Activated CD8-positive, alpha-beta T cell treated with anti-CD3 and anti-CD28 coated beads, Interleukin-2, amount 10 ng/mL, durations not matched to agents 7 days and 5 days (primary cell): ENCODE measurements around the gene EXD3. TPM values are rescaled to one million over a fixed set of nuclear protein-coding genes. Genes with fewer than 3 reads are reported as not detected.

Source experiments
- ATAC-seq: fragments of 150-1000 bp; cut with Tn5 transposase; one replicate; pipeline ENCODE4 v1.10.0; 2021; ENCODE audit warnings: moderate library complexity
- CTCF ChIA-PET: fragments of 350-600 bp; sonication (Branson Sonifier 250); formaldehyde crosslinking; loops from one replicate; lab custom pipeline; 2021; ENCODE audit warnings: antibody characterized with exemption; lab: Charles Lee
- POLR2A ChIA-PET: fragments of 350-600 bp; sonication (Branson Sonifier 250); formaldehyde crosslinking; loops from one replicate; lab custom pipeline; 2021; ENCODE audit warnings: antibody characterized with exemption; lab: Charles Lee
- DNase-seq: peaks from one replicate; pipeline ENCODE4 v3.0.0-alpha.2; 2020
- H3K27ac Mint-ChIP-seq: one replicate; pipeline ENCODE4 v1.8.0; 2021; ENCODE audit warnings: mild to moderate bottlenecking, mixed read lengths
- H3K27me3 Mint-ChIP-seq: one replicate; pipeline ENCODE4 v1.8.0; 2021; ENCODE audit warnings: low read depth, mixed read lengths
- H3K36me3 Mint-ChIP-seq: one replicate; pipeline ENCODE4 v1.8.0; 2021; ENCODE audit warnings: low read depth, mixed read lengths
- H3K4me1 Mint-ChIP-seq: one replicate; pipeline ENCODE4 v1.8.0; 2021; ENCODE audit warnings: low read depth, mixed read lengths
- H3K4me3 Mint-ChIP-seq: one replicate; pipeline ENCODE4 v1.8.0; 2021; ENCODE audit warnings: mild to moderate bottlenecking, mixed read lengths
- H3K9me3 Mint-ChIP-seq: one replicate; pipeline ENCODE4 v1.8.0; 2022; ENCODE audit warnings: mixed read lengths; ENCODE audit not compliant: insufficient read depth
- total RNA-seq, 2 experiments: library from RNA; stranded (reverse); gene quantifications; one replicate each; pipeline ENCODE4 v1.2.3, GENCODE V29; 2021

EXD3 gene
- total RNA-seq, 2 experiments from 2014 or later = 10.0 to 10.9 TPM

- Mint-ChIP-seq H3K27ac (no peak overlapping the region), H3K9me3 (no peaks in the 10 kb centered on the region)
Measured at GRCh38 chr9:137427454-137428310, 4.7 kb upstream of the EXD3 start.

GRCh38 chr9:137426018-137426681, 3.2 kb upstream of the EXD3 start:
- H3K27me3 Mint-ChIP-seq = peaks cover 10% of the 10 kb centered on the region
- ATAC-seq = no peak
- H3K4me1 Mint-ChIP-seq = peaks cover 11% of the 10 kb centered on the region
- POLR2A ChIA-PET = no interaction called here
- H3K4me3 Mint-ChIP-seq = no peak overlapping the region
- no peak for DNase-seq
- H3K9me3 Mint-ChIP-seq = no peaks in the 10 kb centered on the region
- H3K27ac Mint-ChIP-seq = no peak overlapping the region
- H3K36me3 Mint-ChIP-seq = no peaks in the 10 kb centered on the region
- CTCF ChIA-PET = no interaction called here

More at GRCh38 chr9:137427454-137428310, 4.7 kb upstream of the EXD3 start:
- Mint-ChIP-seq H3K4me3 (no peak overlapping the region), H3K27me3 (peaks cover 10% of the 10 kb centered on the region), H3K4me1 (no peaks in the 10 kb centered on the region), H3K36me3 (no peaks in the 10 kb centered on the region)
- ATAC-seq (no peak), DNase-seq (no peak)
- ChIA-PET POLR2A (no interaction called here), CTCF (interaction anchor here (0.9 kb wide), 1 partner anchor 18 kb away, joined by 3 read pairs; no protein-coding TSS in a partner anchor)

GRCh38 chr9:137423514-137424291, 741 bp upstream of the EXD3 start:
- no peak for DNase-seq
- Mint-ChIP-seq H3K27me3 (peaks cover 10% of the 10 kb centered on the region), H3K4me3 (peak overlapping the region; percentile 36), H3K36me3 (peaks cover 2% of the 10 kb centered on the region), H3K27ac (no peak overlapping the region), H3K4me1 (peaks cover 13% of the 10 kb centered on the region), H3K9me3 (no peaks in the 10 kb centered on the region)
- ChIA-PET POLR2A (interaction anchor here (0.8 to 1.4 kb wide), 5 partner anchors 20 to 183 kb away, joined by 3 to 7 read pairs (median 4); partner anchors contain the start of genes NSMF and TUBB4B), CTCF (interaction anchor here (0.9 to 2.2 kb wide), 17 partner anchors 18 to 328 kb away, joined by 3 to 14 read pairs (median 4); partner anchors contain the start of genes ENTPD8, NRARP, NSMF and ZMYND19)
- ATAC-seq = no peak

GRCh38 chr9:137421838-137422603, 941 bp downstream of the EXD3 start:
- peaks cover 10% of the 10 kb centered on the region for H3K27me3 Mint-ChIP-seq
- peaks cover 13% of the 10 kb centered on the region for H3K4me1 Mint-ChIP-seq
- CTCF ChIA-PET = interaction anchor here (0.6 to 2.2 kb wide), 14 partner anchors 10 to 326 kb away, joined by 3 to 14 read pairs (median 5); partner anchors contain the start of genes ENTPD8, NRARP and NSMF
- H3K9me3 Mint-ChIP-seq = no peaks in the 10 kb centered on the region
- peaks cover 2% of the 10 kb centered on the region for H3K36me3 Mint-ChIP-seq
- no peak for ATAC-seq
- DNase-seq = no peak
- POLR2A ChIA-PET = interaction anchor here (0.7 to 1.4 kb wide), 4 partner anchors 9 to 183 kb away, joined by 3 to 7 read pairs (median 4); partner anchors contain the start of genes ARRDC1 and NSMF
- peak overlapping the region; percentile 63 for H3K27ac Mint-ChIP-seq
- peak overlapping the region; percentile 87 for H3K4me3 Mint-ChIP-seq

- POLR2A ChIA-PET = no interaction called here
- Mint-ChIP-seq H3K27ac (no peak overlapping the region), H3K27me3 (no peaks in the 10 kb centered on the region), H3K9me3 (no peaks in the 10 kb centered on the region), H3K4me1 (peaks cover 28% of the 10 kb centered on the region), H3K36me3 (peaks cover 2% of the 10 kb centered on the region), H3K4me3 (peak overlapping the region; percentile 42)
- ATAC-seq = peak; percentile 31
- CTCF ChIA-PET = no interaction called here
- DNase-seq = no peak
Measured at GRCh38 chr9:137417161-137418021, 5.6 kb downstream of the EXD3 start.

GRCh38 chr9:137416563-137417151, 6.3 kb downstream of the EXD3 start:
- no peak for DNase-seq
- POLR2A ChIA-PET = no interaction called here
- CTCF ChIA-PET = no interaction called here
- Mint-ChIP-seq H3K27ac (no peak overlapping the region), H3K27me3 (no peaks in the 10 kb centered on the region), H3K4me3 (no peak overlapping the region), H3K36me3 (peaks cover 2% of the 10 kb centered on the region), H3K9me3 (no peaks in the 10 kb centered on the region), H3K4me1 (peaks cover 26% of the 10 kb centered on the region)
- no peak for ATAC-seq

- ChIA-PET CTCF (no interaction called here), POLR2A (no interaction called here)
- no peak for ATAC-seq
- Mint-ChIP-seq H3K36me3 (peaks cover 2% of the 10 kb centered on the region), H3K9me3 (no peaks in the 10 kb centered on the region), H3K4me1 (peaks cover 25% of the 10 kb centered on the region), H3K4me3 (no peak overlapping the region), H3K27me3 (no peaks in the 10 kb centered on the region), H3K27ac (no peak overlapping the region)
- DNase-seq = no peak
Measured at GRCh38 chr9:137416006-137416562, 6.9 kb downstream of the EXD3 start.

GRCh38 chr9:137415451-137415850, 7.5 kb downstream of the EXD3 start:
- Mint-ChIP-seq H3K4me3 (no peak overlapping the region), H3K4me1 (peaks cover 29% of the 10 kb centered on the region), H3K36me3 (peaks cover 2% of the 10 kb centered on the region), H3K27me3 (no peaks in the 10 kb centered on the region), H3K9me3 (no peaks in the 10 kb centered on the region), H3K27ac (no peak overlapping the region)
- ATAC-seq (no peak), DNase-seq (no peak)
- POLR2A ChIA-PET = no interaction called here
- CTCF ChIA-PET = no interaction called here

GRCh38 chr9:137412431-137412830, 10.5 kb downstream of the EXD3 start:
- CTCF ChIA-PET = interaction anchor here (1.9 kb wide), 1 partner anchor 10 kb away, joined by 6 read pairs; the partner anchor contains the start of gene EXD3
- Mint-ChIP-seq H3K27ac (no peak overlapping the region), H3K9me3 (no peaks in the 10 kb centered on the region), H3K4me1 (peaks cover 33% of the 10 kb centered on the region), H3K27me3 (no peaks in the 10 kb centered on the region), H3K36me3 (no peaks in the 10 kb centered on the region), H3K4me3 (no peak overlapping the region)
- no peak for ATAC-seq
- POLR2A ChIA-PET = interaction anchor here (0.7 to 0.8 kb wide), 2 partner anchors 10 to 47 kb away, joined by 3 to 4 read pairs; partner anchors contain the start of gene NSMF
- no peak for DNase-seq
